Adipocyte (in vitro differentiated cells): ENCODE results near the gene PDPN.
A peak's percentile ranks its signal among the peaks of the same experiment; 100 is the strongest.

Experiments used
- DNase-seq: peaks from one replicate; pipeline ENCODE4 v3.0.0-alpha.2; 2015; ENCODE audit warnings: low read depth
- H3K27me3 ChIP-seq: replicated peaks from 2 replicates; pipeline ENCODE4 v1.7.0; 2013; ENCODE audit warnings: mild to moderate bottlenecking, low read length, moderate library complexity; ENCODE audit not compliant: control insufficient read depth, insufficient read depth
- H3K36me3 ChIP-seq: 2 replicates; pipeline ENCODE4 v1.7.0; 2013; ENCODE audit warnings: low read length, mild to moderate bottlenecking, moderate library complexity; ENCODE audit not compliant: control insufficient read depth, insufficient read depth, severe bottlenecking
- H3K4me1 ChIP-seq: 2 replicates; pipeline ENCODE4 v1.7.0; 2013; ENCODE audit warnings: mild to moderate bottlenecking, low read length, moderate library complexity; ENCODE audit not compliant: control insufficient read depth, insufficient read depth
- H3K4me3 ChIP-seq: 2 replicates; pipeline ENCODE4 v1.7.0; 2013; ENCODE audit warnings: mild to moderate bottlenecking, low read length, moderate library complexity
- H3K9ac ChIP-seq: 2 replicates; pipeline ENCODE4 v1.7.0; 2013; ENCODE audit warnings: mild to moderate bottlenecking, low read length, moderate library complexity
- H3K9me3 ChIP-seq: 2 replicates; pipeline ENCODE4 v1.7.0; 2013; ENCODE audit warnings: mild to moderate bottlenecking, low read length, moderate library complexity; ENCODE audit not compliant: control insufficient read depth

The PDPN gene

GRCh38 chr1:13651279-13651678 lies 67.6 kb downstream of the PDPN start:
- Histone ChIP-seq H3K9ac (no peak overlapping the region), H3K4me1 (peaks cover 7% of the 10 kb centered on the region), H3K27me3 (no peaks in the 10 kb centered on the region), H3K9me3 (peaks cover 4% of the 10 kb centered on the region), H3K4me3 (no peak overlapping the region), H3K36me3 (no peaks in the 10 kb centered on the region)
- DNase-seq = peak; percentile 42

- Histone ChIP-seq H3K9ac (no peak overlapping the region), H3K9me3 (no peaks in the 10 kb centered on the region), H3K4me1 (peaks cover 7% of the 10 kb centered on the region), H3K4me3 (no peak overlapping the region), H3K27me3 (no peaks in the 10 kb centered on the region), H3K36me3 (no peaks in the 10 kb centered on the region)
- DNase-seq = no peak
Observed at GRCh38 chr1:13652238-13652637, 68.6 kb downstream of the PDPN start.

- Histone ChIP-seq H3K9me3 (peaks cover 5% of the 10 kb centered on the region), H3K9ac (peak overlapping the region; percentile 32), H3K27me3 (no peaks in the 10 kb centered on the region), H3K4me1 (peaks cover 34% of the 10 kb centered on the region), H3K36me3 (no peaks in the 10 kb centered on the region), H3K4me3 (no peak overlapping the region)
- no peak for DNase-seq
Observed at GRCh38 chr1:13661539-13661938, 77.9 kb downstream of the PDPN start.

- Histone ChIP-seq H3K9ac (peak overlapping the region; percentile 32), H3K4me3 (no peak overlapping the region), H3K36me3 (no peaks in the 10 kb centered on the region), H3K27me3 (no peaks in the 10 kb centered on the region), H3K9me3 (peaks cover 5% of the 10 kb centered on the region), H3K4me1 (peaks cover 34% of the 10 kb centered on the region)
- no peak for DNase-seq
Observed at GRCh38 chr1:13662493-13662892, 78.9 kb downstream of the PDPN start.

GRCh38 chr1:13663969-13664368 lies 80.3 kb downstream of the PDPN start:
- H3K9ac ChIP-seq = no peak overlapping the region
- no peak overlapping the region for H3K4me3 ChIP-seq
- H3K4me1 ChIP-seq = peaks cover 34% of the 10 kb centered on the region
- no peaks in the 10 kb centered on the region for H3K27me3 ChIP-seq
- no peak for DNase-seq
- peaks cover 5% of the 10 kb centered on the region for H3K9me3 ChIP-seq
- no peaks in the 10 kb centered on the region for H3K36me3 ChIP-seq

- DNase-seq = no peak
- Histone ChIP-seq H3K9ac (no peak overlapping the region), H3K27me3 (no peaks in the 10 kb centered on the region), H3K36me3 (no peaks in the 10 kb centered on the region), H3K4me3 (no peak overlapping the region), H3K9me3 (peaks cover 2% of the 10 kb centered on the region), H3K4me1 (peaks cover 34% of the 10 kb centered on the region)
Observed at GRCh38 chr1:13664451-13664850, 80.8 kb downstream of the PDPN start.

GRCh38 chr1:13666317-13666716 lies 82.7 kb downstream of the PDPN start:
- H3K9ac ChIP-seq = no peak overlapping the region
- H3K4me3 ChIP-seq = no peak overlapping the region
- no peaks in the 10 kb centered on the region for H3K27me3 ChIP-seq
- H3K9me3 ChIP-seq = no peaks in the 10 kb centered on the region
- peaks cover 33% of the 10 kb centered on the region for H3K4me1 ChIP-seq
- no peaks in the 10 kb centered on the region for H3K36me3 ChIP-seq
- DNase-seq = no peak
